GM23248 (cell line): ENCODE measurements around the gene TMEM250.

Experiments
- EZH2 ChIP-seq: fragments of 200-600 bp; sonication (generic); IDR thresholded peaks from 2 replicates; pipeline ENCODE4 v1.6.1; 2018; ENCODE audit warnings: antibody characterized with exemption, mild to moderate bottlenecking; ENCODE audit not compliant: insufficient read depth, poor library complexity, severe bottlenecking
- EZH2phosphoT487 ChIP-seq: fragments of 200-600 bp; sonication (generic); IDR thresholded peaks from 2 replicates; pipeline ENCODE4 v1.6.1; 2018; ENCODE audit warnings: antibody characterized with exemption, moderate library complexity, mild to moderate bottlenecking, low read depth; ENCODE audit not compliant: insufficient read depth

DNA sequence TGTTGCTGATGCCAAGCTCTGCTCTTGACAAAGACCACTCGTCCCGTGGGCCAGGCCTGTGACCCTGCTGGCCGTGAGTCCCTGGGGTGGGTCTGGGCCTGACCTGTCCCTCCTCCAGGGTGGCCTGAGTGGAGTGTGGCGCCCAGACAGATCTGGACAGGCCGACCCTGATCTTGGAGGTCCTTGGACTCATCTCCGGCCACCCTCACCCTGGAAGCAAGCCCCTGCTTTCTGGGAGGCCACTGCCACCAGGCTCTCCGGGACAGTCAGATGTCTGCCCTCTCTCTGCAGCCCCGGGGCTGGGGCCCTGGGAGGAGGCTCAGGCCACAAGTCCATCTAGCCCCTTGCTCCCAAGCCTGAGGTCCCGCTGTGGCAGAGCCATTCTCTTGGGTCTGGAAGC is 31.2 kb upstream of the TMEM250 start:
- TF ChIP-seq EZH2phosphoT487: no peak
- TF ChIP-seq EZH2: no peak
